H1 (cell line): ENCODE measurements around the gene PRKAR1B. TPM values are rescaled to one million over a fixed set of nuclear protein-coding genes. Genes with fewer than 3 reads are reported as not detected.

ENCODE experiments used
- BRCA1 ChIP-seq: IDR thresholded peaks from 2 replicates; pipeline ENCODE4 v1.6.1; 2012; ENCODE audit warnings: low read depth, low read length, improper control_type of control experiment
- EGR1 ChIP-seq: IDR thresholded peaks from 2 replicates; pipeline ENCODE4 v1.6.1; 2011; ENCODE audit warnings: low read depth, low read length, borderline replicate concordance
- EP300 ChIP-seq, 2 experiments: IDR thresholded peaks; 1 replicate in 1 of 2; 2 replicates in 1 of 2; pipeline ENCODE4 v1.6.1; 2011 to 2012; ENCODE audit warnings: low read depth in 2 of 2, low read length in 2 of 2, mild to moderate bottlenecking in 2 of 2, borderline replicate concordance in 1 of 2, inconsistent platforms in 1 of 2, moderate library complexity in 1 of 2
- EZH2 ChIP-seq: fragments of 200-600 bp; sonication (generic); IDR thresholded peaks from 2 replicates; pipeline ENCODE4 v1.7.1; 2012; ENCODE audit warnings: low read depth, mild to moderate bottlenecking, moderate library complexity, low read length, inconsistent platforms; ENCODE audit not compliant: severe bottlenecking
- HDAC6 ChIP-seq: IDR thresholded peaks from one replicate; pipeline ENCODE4 v1.7.1; 2012; ENCODE audit warnings: low read depth, mild to moderate bottlenecking, inconsistent platforms, low read length, moderate library complexity
- POLR2AphosphoS5 ChIP-seq: IDR thresholded peaks from 2 replicates; pipeline ENCODE4 v1.6.1; 2011; ENCODE audit warnings: low read depth, low read length
- SIX5 ChIP-seq: IDR thresholded peaks from 2 replicates; pipeline ENCODE4 v1.6.1; 2011; ENCODE audit warnings: mild to moderate bottlenecking, low read depth, low read length
- SP1 ChIP-seq: IDR thresholded peaks from 2 replicates; pipeline ENCODE4 v1.6.1; 2011; ENCODE audit warnings: low read depth, low read length
- TAF1 ChIP-seq: IDR thresholded peaks from 2 replicates; pipeline ENCODE4 v1.6.1; 2011; ENCODE audit warnings: mild to moderate bottlenecking, low read depth, low read length
- ZNF274 ChIP-seq: IDR thresholded peaks from 2 replicates; pipeline ENCODE4 v1.7.0; 2012; ENCODE audit warnings: low read length, borderline replicate concordance; ENCODE audit errors: extremely low read depth
- polyA plus RNA-seq, 7 experiments: library from polyadenylated mRNA; depleted of rRNA in 3 of 7; stranded (reverse) in 5 of 7; unstranded in 2 of 7; fragments of >200 nt in 5 of 7; fragments of 200-250 nt in 2 of 7; gene quantifications; 1 replicate in 5 of 7; 2 replicates in 1 of 7; 4 replicates in 1 of 7; pipeline versions ENCODE4 v1.2.1 to v1.2.3, GENCODE V29; 2011 to 2013; ENCODE audit warnings: missing spikeins in 2 of 7, mixed read lengths in 2 of 7
- total RNA-seq: library from RNA; stranded (reverse); fragmentation: NEBNext Ultra II Directional; extraction: Animal tissue kit (Norgen Biotek cat#: 25700); gene quantifications from 2 replicates; pipeline ENCODE4 v1.2.1, GENCODE V29; 2021

Gene PRKAR1B
- total and polyA plus RNA-seq, 2 of the 8 experiments (the other 6 are each of a cell fraction or from before 2014, with no cell fraction given), result 12.3 to 55.7 TPM

- TF ChIP-seq POLR2AphosphoS5 (peak; percentile 20; the same call in 1 of the 2 replicates), BRCA1 (no peak), HDAC6 (no peak), EZH2 (no peak), EGR1 (no peak), EP300 (IDR thresholded peaks at IDR 0.05; ENCODE audit: borderline replicate concordance in 1 of 2, low read depth in 2 of 2, low read length in 2 of 2) (no peak), ZNF274 (no peak), SIX5 (no peak), TAF1 (peak; percentile 69; the same call in 1 of the 2 replicates), SP1 (0 out of 2 replicates have a peak, but pooled peaks have one; percentile 9)
These were observed 211.5 kb downstream of the PRKAR1B start (continued) for GRCh38 chr7:515628-516027.
